Caco-2 (cell line): ENCODE measurements around the gene OSR1. TPM values are rescaled to one million over a fixed set of nuclear protein-coding genes. Genes with fewer than 3 reads are reported as not detected.

Experiments
- BruUV-seq: library from RNA; stranded (reverse); fragments of 400-500 nt; replicated peaks from 2 replicates; lab custom pipeline; 2021; lab: Mats Ljungman, UMichigan
- CTCF ChIA-PET: fragments of 300-600 bp; sonication (Branson Sonifier 250); formaldehyde crosslinking; loops from one replicate; lab custom pipeline; 2022; ENCODE audit warnings: antibody characterized with exemption; lab: Charles Lee
- POLR2A ChIA-PET: fragments of 300-600 bp; sonication (Branson Sonifier 250); formaldehyde crosslinking; loops from one replicate; lab custom pipeline; 2022; ENCODE audit warnings: antibody characterized with exemption; lab: Charles Lee
- DNase-seq, 2 experiments: peaks; one replicate each; pipeline versions ENCODE4 v3.0.0 to v3.0.0-alpha.2; 2020 to 2022
- H3K27me3 ChIP-seq: replicated peaks from 2 replicates; pipeline ENCODE4 v1.6.0; 2011; ENCODE audit warnings: low read length; ENCODE audit not compliant: control insufficient read depth, insufficient read depth
- H3K36me3 ChIP-seq: 2 replicates; pipeline ENCODE4 v1.5.1; 2011; ENCODE audit warnings: low read length; ENCODE audit not compliant: control insufficient read depth, insufficient read depth
- H3K4me1 ChIP-seq: fragments of 250-450 bp; sonication (Bioruptor Pico); 2 replicates; pipeline ENCODE4 v1.5.1; 2020; ENCODE audit warnings: mild to moderate bottlenecking
- H3K4me3 ChIP-seq: 2 replicates; pipeline ENCODE4 v1.5.1; 2011; ENCODE audit warnings: low read depth, mild to moderate bottlenecking, control low read depth, low read length
- H3K9me3 ChIP-seq: fragments of 250-450 bp; sonication (Bioruptor Pico); 2 replicates; pipeline ENCODE4 v1.5.1; 2020; ENCODE audit warnings: mild to moderate bottlenecking, moderate library complexity
- H3K27ac Mint-ChIP-seq: one replicate; pipeline ENCODE4 v1.8.0; 2022; ENCODE audit warnings: mixed read lengths; ENCODE audit not compliant: unreplicated experiment
- H3K27me3 Mint-ChIP-seq: one replicate; pipeline ENCODE4 v1.8.0; 2022; ENCODE audit warnings: mixed read lengths; ENCODE audit not compliant: insufficient read depth, unreplicated experiment
- H3K36me3 Mint-ChIP-seq: one replicate; pipeline ENCODE4 v1.8.0; 2022; ENCODE audit warnings: mild to moderate bottlenecking, mixed read lengths; ENCODE audit not compliant: insufficient read depth, unreplicated experiment
- H3K4me1 Mint-ChIP-seq: one replicate; pipeline ENCODE4 v1.8.0; 2022; ENCODE audit warnings: low read depth, mixed read lengths; ENCODE audit not compliant: unreplicated experiment
- H3K4me3 Mint-ChIP-seq: one replicate; pipeline ENCODE4 v1.8.0; 2022; ENCODE audit warnings: mild to moderate bottlenecking, moderate library complexity, mixed read lengths; ENCODE audit not compliant: unreplicated experiment
- H3K9me3 Mint-ChIP-seq: one replicate; pipeline ENCODE4 v1.8.0; 2022; ENCODE audit warnings: mixed read lengths; ENCODE audit not compliant: unreplicated experiment
- intact Hi-C: fragments of 100-400 bp; cut with micrococcal nuclease; formaldehyde crosslinking; loops from one replicate; pipeline ENCODE4 v1.10.0; 2022; ENCODE audit not compliant: unreplicated experiment
- total RNA-seq: library from RNA; stranded (reverse); gene quantifications from 2 replicates; pipeline ENCODE4 v1.2.3, GENCODE V29; 2022
- TF ChIP-seq, protein P1 (sequence below), 2 experiments: fragments of 200-600 bp in 1 of 2; IDR thresholded peaks; 1 replicate in 1 of 2; 2 replicates in 1 of 2; pipeline versions ENCODE4 v1.5.1 to v1.8.0; 2011 to 2022; ENCODE audit warnings: antibody characterized with exemption in 1 of 2, control low read depth in 1 of 2, inconsistent platforms in 1 of 2, low read depth in 1 of 2, low read length in 1 of 2, mild to moderate bottlenecking in 1 of 2, moderate library complexity in 1 of 2; ENCODE audit not compliant: insufficient read depth in 1 of 2, severe bottlenecking in 1 of 2, unreplicated experiment in 1 of 2

Gene OSR1
- total RNA-seq, 1 experiment from 2014 or later, result 3.2 TPM

DNA sequence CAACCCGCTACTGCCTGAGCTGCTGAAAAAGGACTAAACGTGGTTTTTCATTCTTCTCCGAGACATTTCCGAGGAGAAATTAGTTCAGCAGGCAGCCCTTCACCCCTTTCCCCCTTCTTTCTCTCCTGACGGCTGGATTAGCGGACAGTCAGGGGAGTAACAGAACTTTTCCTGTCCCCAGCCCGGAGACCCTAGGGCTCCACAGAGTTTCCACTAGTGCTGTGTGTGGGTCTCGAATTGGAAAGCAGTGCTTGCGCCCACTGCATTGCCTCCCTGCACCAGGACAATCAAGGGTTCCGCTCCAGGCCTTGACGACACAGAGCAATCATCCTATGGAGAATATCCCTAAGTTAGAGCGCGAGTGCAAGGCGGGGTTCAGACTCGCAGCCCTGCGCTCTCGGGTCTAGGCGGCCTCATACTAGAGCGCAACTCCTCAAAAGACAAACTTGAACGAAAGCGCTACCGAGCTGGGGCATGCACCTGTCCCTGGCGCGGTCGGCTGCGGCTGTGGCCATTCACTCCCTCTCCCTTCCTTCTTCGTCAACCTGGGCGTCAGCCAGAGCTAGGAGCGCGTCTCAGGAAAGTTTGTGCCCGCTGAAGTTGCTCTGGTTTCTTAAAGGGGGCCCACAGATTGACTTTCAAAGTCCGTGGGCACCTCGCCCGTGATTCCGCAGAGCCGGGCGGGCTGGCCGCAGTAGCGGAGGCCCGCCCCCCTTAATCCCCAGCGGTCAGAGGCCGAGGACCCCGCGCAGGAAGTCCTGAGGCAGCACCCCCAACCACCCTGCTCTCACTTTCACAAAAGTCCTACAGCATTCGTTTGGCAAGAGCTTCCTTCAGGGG is 801 bp downstream of the OSR1 start:
- Histone ChIP-seq H3K36me3 (no peaks in the 10 kb centered on the region), H3K9me3 (no peaks in the 10 kb centered on the region), H3K27me3 (no peaks in the 10 kb centered on the region), H3K4me3 (peak overlapping the region; percentile 65), H3K4me1 (no peaks in the 10 kb centered on the region; the same call in 1 of the 2 replicates)
- no peak overlapping the region for H3K27ac Mint-ChIP-seq
- H3K9me3 Mint-ChIP-seq, result no peaks in the 10 kb centered on the region
- intact Hi-C loops, result loop anchor here (1.0 to 5.0 kb wide), 2 partner anchors 557 to 795 kb away; partner anchors contain the start of gene RDH14
- peak in 1 of 2 experiments; percentile 32 for DNase-seq
- peaks cover 3% of the 10 kb centered on the region for H3K27me3 Mint-ChIP-seq
- ChIA-PET CTCF (interaction anchor here (0.5 to 1.2 kb wide), 8 partner anchors 8 to 694 kb away, joined by 3 to 5 read pairs (median 3); partner anchors contain the start of gene LAPTM4A), POLR2A (interaction anchor here (2.1 kb wide), 1 partner anchor 10 kb away, joined by 12 read pairs; no protein-coding TSS in a partner anchor)
- TF ChIP-seq, protein P1, sequence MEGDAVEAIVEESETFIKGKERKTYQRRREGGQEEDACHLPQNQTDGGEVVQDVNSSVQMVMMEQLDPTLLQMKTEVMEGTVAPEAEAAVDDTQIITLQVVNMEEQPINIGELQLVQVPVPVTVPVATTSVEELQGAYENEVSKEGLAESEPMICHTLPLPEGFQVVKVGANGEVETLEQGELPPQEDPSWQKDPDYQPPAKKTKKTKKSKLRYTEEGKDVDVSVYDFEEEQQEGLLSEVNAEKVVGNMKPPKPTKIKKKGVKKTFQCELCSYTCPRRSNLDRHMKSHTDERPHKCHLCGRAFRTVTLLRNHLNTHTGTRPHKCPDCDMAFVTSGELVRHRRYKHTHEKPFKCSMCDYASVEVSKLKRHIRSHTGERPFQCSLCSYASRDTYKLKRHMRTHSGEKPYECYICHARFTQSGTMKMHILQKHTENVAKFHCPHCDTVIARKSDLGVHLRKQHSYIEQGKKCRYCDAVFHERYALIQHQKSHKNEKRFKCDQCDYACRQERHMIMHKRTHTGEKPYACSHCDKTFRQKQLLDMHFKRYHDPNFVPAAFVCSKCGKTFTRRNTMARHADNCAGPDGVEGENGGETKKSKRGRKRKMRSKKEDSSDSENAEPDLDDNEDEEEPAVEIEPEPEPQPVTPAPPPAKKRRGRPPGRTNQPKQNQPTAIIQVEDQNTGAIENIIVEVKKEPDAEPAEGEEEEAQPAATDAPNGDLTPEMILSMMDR (IDR thresholded peaks at IDR 0.05; ENCODE audit: insufficient read depth in 1 of 2, low read depth in 1 of 2, low read length in 1 of 2, severe bottlenecking in 1 of 2, unreplicated experiment in 1 of 2), result no peak
- peak overlapping the region; percentile 80 for H3K4me3 Mint-ChIP-seq
- H3K36me3 Mint-ChIP-seq, result no peaks in the 10 kb centered on the region
- BruUV-seq, result TSS peak; percentile 48
- peaks cover 8% of the 10 kb centered on the region for H3K4me1 Mint-ChIP-seq

DNA sequence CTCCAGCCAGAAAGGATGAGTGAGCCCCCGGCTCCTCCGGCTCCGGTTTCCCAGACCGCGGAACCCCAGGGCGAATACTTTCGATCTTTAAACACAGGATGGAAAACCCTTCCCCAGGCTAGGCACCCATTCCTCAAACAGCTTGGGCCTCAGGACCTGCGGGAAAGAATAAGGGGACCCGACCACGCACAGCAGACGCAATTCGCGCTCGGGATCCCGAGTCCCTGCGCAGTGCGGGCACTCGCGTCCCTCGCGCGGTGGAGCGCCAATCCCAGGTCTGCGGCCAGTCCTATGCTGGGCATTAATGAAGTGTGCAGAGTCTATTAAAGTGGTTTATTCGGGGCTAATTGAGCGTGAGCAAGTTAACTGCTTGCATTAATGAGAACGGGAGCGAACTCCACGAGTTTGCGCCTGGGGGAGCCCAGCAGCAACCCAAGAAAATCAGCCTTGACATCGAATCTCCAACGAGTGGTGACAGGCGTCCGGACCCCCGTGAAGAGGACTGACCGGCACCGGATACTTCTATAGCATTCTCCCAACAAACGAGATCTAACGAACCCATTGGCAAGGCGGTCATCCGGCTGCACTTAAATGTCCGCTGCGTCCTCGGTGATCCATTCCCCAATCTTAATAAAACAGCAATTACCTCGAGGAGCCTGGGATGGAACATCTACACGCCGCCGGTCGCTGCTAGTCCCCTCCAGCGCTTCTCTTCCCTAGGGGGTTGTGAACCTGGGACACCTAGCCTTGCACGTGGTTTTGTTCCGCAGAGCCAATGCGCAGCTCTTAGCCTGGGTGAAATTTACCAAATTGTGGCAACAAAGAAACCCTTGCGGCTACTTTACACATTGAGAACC is 1.6 kb downstream of the OSR1 start:
- no peaks in the 10 kb centered on the region for H3K36me3 ChIP-seq
- ChIA-PET CTCF (no interaction called here), POLR2A (no interaction called here)
- no peaks in the 10 kb centered on the region for H3K9me3 ChIP-seq
- Mint-ChIP-seq H3K36me3 (no peaks in the 10 kb centered on the region), H3K27me3 (peaks cover 2% of the 10 kb centered on the region), H3K4me3 (no peak overlapping the region), H3K27ac (no peak overlapping the region), H3K4me1 (peaks cover under 1% of the 10 kb centered on the region), H3K9me3 (no peaks in the 10 kb centered on the region)
- TF ChIP-seq, protein P1 (IDR thresholded peaks at IDR 0.05; ENCODE audit: insufficient read depth in 1 of 2, low read depth in 1 of 2, low read length in 1 of 2, severe bottlenecking in 1 of 2, unreplicated experiment in 1 of 2), result no peak
- no peak for DNase-seq
- H3K27me3 ChIP-seq, result no peaks in the 10 kb centered on the region
- intact Hi-C loops, result loop anchor here (5.0 kb wide), 1 partner anchor 794 kb away; the partner anchor contains the start of gene RDH14
- H3K4me1 ChIP-seq, result no peaks in the 10 kb centered on the region; the same call in 1 of the 2 replicates
- no peak overlapping the region for H3K4me3 ChIP-seq
- no TSS peak for BruUV-seq
